Epithelial cell of proximal tubule (primary cell): ENCODE measurements around the gene LRBA. TPM values are rescaled to one million over a fixed set of nuclear protein-coding genes. Genes with fewer than 3 reads are reported as not detected.

Experiments
- DNase-seq: peaks from one replicate; pipeline ENCODE4 v3.0.0-alpha.2; 2011; ENCODE audit warnings: low read depth
- H3K4me3 ChIP-seq: 2 replicates; pipeline ENCODE4 v1.5.1; 2011; ENCODE audit warnings: low read depth, mild to moderate bottlenecking, low read length
- CTCF ChIP-seq: conservative IDR thresholded peaks from 2 replicates; pipeline ENCODE4 v1.5.1; 2012; ENCODE audit warnings: low read depth, mild to moderate bottlenecking, low read length
- total RNA-seq: library from RNA; depleted of rRNA; stranded (reverse); fragments of >200 nt; gene quantifications from 2 replicates; pipeline ENCODE4 v1.2.3, GENCODE V29; 2015

LRBA gene
- total RNA-seq, 1 donor from 2014 or later, result 58.9 TPM

GRCh38 chr4:150906987-150907633 lies 108.0 kb downstream of the LRBA start:
- H3K4me3 ChIP-seq, result no peak overlapping the region
- no peak for DNase-seq
- TF ChIP-seq CTCF, result no peak

- no peak for DNase-seq
- no peak for TF ChIP-seq CTCF
- no peak overlapping the region for H3K4me3 ChIP-seq
Measured at GRCh38 chr4:150904671-150905070, 110.4 kb downstream of the LRBA start.

GRCh38 chr4:150903603-150904002 lies 111.5 kb downstream of the LRBA start:
- no peak for DNase-seq
- no peak overlapping the region for H3K4me3 ChIP-seq
- TF ChIP-seq CTCF, result no peak

- TF ChIP-seq CTCF, result no peak
- DNase-seq, result no peak
- H3K4me3 ChIP-seq, result no peak overlapping the region
Measured at GRCh38 chr4:150896497-150896896, 118.6 kb downstream of the LRBA start.

- no peak for TF ChIP-seq CTCF
- no peak for DNase-seq
- H3K4me3 ChIP-seq, result no peak overlapping the region
Measured at GRCh38 chr4:150890246-150890645, 124.8 kb downstream of the LRBA start.

GRCh38 chr4:150889306-150889705 lies 125.8 kb downstream of the LRBA start:
- no peak for DNase-seq
- no peak overlapping the region for H3K4me3 ChIP-seq
- no peak for TF ChIP-seq CTCF

- DNase-seq, result no peak
- no peak overlapping the region for H3K4me3 ChIP-seq
- TF ChIP-seq CTCF, result no peak
Measured at GRCh38 chr4:150888625-150889024, 126.5 kb downstream of the LRBA start.
